GM18511 (cell line): ENCODE results near the gene PNMA1.

Source experiments
- ATAC-seq: cut with Tn5 transposase; IDR thresholded peaks from one replicate; pipeline ENCODE4 v1.9.1; 2021; ENCODE audit warnings: mild to moderate bottlenecking, moderate library complexity; ENCODE audit not compliant: unreplicated experiment

The PNMA1 gene

GRCh38 chr14:73739174-73739898, 25.2 kb upstream of the PNMA1 start:
- no peak for ATAC-seq

- no peak for ATAC-seq
Observed at GRCh38 chr14:73738518-73739173, 24.5 kb upstream of the PNMA1 start.

DNA sequence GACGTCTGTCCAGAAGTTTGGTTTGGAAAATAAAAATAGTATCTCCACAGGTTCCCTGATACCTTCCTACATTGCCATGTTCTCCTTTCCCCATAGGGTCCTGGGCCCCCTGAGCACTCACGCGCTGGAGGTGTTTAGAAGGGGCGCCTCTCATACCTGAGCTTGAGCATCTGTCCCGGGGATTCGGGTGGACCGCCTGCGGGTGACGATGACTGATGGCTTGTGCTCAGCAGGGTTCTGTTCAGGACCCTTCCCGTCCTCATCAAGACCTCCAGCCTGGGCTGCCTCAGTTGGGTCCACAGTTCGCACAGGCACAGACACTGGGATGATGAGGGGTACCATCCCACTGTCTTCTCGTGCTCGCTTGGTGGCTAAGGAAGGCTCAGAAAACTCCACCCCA, 22.7 kb upstream of the PNMA1 start:
- no peak for ATAC-seq

DNA sequence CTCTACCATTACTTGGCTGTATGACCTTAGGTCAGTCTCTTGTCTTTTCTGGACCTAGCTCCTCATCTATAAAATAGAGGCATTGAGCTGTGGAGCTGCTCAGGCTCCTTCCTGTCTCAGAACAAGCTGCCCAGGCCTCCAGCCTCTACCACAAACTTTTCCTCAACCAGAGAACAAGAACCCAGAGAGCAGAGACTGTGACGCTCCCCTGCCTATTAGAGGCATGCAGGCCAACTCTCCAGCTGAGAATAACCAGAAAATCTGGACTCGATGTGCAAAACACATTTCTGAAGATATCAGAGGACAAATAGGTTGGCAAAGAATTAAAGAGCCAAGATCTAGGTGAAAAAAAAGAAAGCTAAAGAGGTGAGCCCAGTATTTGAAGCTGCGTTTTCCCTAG, 17.8 kb upstream of the PNMA1 start:
- ATAC-seq = no peak

GRCh38 chr14:73731111-73731510, 16.9 kb upstream of the PNMA1 start:
- no peak for ATAC-seq

DNA sequence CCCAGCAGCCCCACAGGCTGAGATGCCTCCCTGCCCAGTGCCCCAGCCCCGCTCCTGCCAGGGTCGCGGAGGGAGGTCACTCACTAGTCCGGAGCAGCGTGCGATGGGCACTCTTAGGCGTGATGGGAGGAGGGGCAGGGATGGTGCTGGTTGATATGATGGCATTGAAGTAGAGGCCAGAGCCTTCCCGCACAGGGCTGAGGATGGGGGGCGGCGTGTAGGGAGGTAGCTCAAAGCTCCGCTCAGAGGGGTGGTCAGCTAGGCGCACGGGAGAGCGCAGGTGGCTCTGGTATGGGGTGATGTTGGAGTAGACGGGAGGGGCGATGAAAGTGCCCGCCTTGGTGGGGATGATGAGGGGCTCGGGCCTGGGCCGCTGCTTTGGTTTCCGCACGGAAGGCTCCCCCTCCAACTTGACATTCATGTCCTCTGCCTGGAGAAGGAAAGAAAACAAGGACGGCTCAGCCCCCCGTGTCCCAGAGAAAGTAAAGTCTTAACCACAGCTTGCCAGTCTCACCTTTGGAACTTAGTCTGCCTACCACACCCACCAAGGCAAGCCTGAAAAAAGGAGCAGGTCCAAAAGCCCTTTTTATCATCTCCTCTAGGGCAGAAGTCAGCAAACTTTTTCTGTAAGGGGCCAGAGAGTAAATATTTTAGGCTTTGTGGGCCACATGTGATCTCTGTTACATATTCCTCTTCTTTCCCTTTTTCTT, 15.5 kb upstream of the PNMA1 start:
- no peak for ATAC-seq

- ATAC-seq = no peak
Observed at GRCh38 chr14:73728717-73729330, 14.6 kb upstream of the PNMA1 start.

- ATAC-seq = no peak
Observed at GRCh38 chr14:73727166-73727565, 13.0 kb upstream of the PNMA1 start.

DNA sequence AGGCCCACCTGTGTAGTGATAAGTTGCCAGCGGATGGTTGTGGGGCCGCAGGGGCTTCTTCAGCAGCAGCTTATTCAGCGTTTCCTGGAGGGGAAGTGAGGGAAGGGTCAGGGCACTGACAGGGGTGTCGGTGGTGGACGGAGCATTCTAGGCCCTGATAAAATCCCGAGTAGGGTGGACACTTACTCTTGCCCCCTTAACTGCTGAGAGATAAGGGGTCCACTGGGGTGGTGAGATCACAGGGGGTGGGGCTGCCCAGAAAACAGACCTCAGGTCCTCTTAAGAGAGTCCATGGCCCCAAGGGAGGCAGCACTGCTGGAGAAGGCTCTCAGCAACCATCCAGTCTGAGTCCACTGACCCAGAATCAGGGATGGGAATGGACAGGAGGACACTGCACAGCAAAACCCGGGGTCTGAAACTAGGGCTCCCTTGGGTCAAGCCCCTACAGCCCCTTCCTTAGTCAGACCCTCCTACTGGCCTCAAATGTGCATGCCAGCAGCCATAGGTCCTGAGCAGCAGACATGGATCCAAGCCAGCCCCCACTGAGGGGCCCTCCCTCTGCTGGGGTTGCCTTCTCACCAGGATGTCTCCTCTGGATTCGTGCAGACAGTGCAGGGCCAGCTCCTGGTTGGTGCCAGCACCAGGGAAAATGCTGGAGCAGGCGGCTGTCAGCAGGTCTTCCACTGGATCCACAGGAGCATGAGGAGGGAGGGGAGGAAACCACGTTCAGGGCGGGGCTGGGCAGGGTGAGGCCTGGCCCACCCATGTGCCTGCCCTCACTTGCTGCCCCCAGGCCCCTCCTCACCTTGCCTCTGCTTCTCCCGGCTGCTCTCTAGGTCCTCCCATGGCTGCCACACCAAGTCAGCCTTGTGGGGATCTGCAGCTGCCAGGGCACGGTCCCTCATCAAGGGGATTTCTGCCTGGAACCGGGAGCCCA, 12.1 kb upstream of the PNMA1 start:
- no peak for ATAC-seq

DNA sequence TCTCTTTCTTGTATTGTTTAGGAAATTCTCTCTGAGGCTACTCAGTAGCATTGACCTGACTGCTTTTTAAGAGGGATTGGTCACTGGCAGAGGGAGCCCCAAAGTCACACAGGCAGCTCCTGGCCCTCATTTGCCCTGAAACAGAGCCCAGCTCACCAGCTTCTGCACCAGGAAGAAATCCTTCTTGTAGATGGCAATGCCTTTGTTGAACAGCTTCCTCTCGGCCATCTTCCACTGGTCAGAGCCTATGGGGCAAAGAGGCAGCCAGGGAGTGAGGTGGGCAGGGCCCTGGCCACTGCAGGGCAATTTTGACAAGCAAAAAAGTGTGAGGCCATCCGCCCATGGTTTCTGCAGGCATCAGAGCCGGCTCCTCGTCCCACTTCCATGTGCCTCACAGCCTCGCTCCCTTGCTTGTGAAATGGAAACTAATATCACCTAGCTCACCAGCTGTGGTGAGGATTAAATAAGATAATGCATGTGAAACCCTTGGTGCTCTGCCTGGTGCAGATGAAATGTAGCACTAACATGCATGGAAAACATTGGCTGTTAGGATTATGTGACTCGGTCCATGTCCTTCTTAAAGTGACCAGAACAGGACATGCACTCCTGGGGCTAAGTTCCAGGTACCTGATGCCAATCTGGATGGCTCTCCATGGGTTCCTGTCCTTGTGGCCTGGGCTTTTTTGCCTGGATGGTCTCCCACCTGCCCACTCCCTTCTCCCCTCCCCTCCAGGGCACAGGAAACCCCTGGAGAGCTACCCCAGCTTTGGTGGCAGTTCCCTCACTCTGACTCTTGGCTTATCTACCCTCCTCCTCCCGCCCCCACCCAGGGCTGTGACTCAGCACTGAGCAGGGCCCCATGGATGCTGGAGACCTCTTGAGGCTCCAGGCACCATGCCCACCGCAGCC, 11.2 kb upstream of the PNMA1 start:
- no peak for ATAC-seq

DNA sequence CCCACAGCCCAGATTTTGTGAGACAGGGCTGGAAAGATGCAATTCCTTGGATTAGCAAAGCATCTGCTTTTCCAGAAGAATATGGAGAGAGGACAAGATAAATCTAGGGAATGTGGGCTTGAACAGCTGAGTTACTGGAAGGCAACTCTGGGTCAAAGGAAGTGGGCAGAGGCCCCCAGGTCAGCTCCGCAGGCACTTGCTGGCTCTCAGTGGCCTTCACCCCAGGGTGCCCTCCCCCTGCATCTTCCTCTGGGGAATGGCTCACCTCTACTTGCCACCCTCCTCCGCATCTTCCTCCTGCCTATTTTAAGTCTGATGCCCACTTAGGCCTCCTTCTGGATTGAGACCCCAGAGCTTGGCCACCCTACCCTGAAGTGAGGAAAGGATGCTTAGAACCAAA, 10.5 kb upstream of the PNMA1 start:
- no peak for ATAC-seq

DNA sequence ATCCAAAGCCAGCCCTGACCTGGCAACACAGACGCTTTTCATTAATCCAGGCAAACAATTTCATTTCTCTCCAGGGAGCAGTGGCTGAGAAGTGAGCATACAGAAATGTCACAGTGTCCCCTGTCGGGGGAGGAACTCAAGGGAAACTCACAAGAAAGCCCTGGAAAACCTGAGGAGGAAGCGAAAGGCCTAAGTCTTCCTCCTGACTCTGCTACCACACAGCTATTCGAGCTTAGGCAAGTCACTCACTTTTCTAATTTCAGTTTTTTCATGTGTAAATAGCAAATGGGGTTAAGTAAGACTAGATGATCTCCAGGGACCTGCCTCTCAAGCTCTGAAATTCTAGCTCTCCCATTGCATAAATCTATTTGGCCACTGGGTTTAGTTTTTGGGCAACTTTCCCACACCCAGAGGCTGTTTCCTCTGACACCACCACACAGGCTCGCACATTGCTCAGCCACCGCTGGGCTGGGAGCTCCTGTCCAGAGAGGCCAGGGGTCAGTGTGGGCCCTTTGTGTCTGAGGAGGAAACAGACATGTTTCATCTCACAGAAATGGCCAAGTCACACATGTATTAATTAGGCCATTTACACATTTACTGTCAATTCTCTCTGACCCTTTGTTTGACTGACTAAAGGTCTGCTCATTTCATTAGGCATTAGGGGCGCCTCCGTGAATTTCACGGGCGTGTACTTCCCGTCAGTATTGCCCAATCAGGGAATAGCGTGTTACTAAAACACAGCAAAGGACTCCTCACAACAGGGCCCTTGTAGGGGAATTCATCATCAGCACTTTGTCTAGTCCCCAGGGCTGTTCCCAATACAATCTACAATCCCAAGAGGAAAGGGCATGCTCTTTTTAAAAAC, 9.8 kb upstream of the PNMA1 start:
- no peak for ATAC-seq

DNA sequence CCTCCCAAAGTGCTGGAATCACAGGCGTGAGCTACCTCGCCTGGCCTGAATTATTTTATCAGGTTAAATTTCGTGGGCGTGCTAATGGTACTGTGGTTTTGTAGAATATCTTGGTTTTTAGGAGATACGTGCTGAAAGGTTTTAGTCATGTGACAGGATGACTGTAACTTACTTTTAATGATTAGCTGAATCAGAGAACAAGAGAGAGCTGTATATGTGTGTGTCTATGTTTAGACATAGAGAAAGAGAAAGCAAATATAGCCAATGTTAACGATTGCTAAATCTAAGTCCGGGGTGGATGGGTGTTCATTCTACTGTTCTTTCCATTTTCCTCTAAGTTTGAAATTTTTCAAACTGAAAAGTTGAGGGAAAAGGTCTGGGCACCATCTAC, 9.2 kb upstream of the PNMA1 start:
- ATAC-seq = no peak

- no peak for ATAC-seq
Observed at GRCh38 chr14:73722581-73722980, 8.4 kb upstream of the PNMA1 start.

DNA sequence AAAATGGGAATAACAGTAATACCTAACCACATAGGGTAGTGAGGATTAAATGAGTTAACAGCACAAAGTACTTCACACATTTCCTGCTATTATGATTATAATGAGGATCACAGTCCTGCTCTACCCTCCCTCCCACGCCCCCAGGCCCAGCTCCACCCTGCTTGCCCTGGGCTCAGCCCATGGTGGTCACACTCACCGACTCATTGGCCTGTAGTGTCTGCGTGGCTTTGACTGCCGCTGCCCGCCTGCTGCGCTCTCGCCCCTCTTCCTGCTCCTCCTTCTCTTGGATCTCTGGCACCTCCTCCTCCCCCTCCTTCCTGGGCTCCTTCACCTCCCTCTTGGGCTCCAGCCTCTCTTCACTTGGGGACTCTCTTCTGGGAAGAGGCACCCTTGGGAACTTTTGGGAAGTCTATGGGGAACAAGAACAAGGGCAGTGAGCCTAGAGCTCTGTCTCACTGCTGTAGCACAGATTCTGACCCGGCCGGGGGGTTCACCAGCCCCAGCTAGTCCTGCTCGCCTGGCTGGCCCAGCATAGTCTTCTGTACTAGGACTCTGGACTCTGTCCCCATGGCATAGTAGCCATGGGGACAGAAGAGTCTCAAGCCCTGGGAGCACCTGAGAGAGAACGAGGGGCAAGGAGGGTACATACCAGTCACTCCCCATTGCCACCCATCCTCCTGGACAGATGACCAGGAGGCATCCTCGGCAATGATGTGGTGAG, 7.1 kb upstream of the PNMA1 start:
- ATAC-seq = no peak

DNA sequence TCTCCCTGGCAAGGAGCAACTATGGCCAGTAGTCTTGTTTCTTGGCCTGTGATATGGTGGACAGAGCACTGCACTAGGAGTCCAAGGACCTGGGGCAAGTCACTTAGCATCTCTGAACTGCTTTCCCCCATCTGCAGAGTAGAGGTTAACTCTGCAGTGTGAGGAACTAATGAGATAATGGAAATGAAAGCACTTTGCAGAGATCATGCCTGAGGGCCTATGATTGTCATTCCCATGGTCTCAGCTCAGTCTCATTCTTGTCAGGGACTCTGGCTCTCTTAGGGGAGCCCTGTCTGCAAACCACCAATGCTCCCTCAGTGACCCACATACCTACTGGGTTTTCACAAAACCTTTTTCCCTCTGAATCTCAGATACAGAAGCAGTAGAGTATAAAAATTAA, 6.5 kb upstream of the PNMA1 start:
- ATAC-seq = no peak

GRCh38 chr14:73719791-73720190, 5.6 kb upstream of the PNMA1 start:
- no peak for ATAC-seq

DNA sequence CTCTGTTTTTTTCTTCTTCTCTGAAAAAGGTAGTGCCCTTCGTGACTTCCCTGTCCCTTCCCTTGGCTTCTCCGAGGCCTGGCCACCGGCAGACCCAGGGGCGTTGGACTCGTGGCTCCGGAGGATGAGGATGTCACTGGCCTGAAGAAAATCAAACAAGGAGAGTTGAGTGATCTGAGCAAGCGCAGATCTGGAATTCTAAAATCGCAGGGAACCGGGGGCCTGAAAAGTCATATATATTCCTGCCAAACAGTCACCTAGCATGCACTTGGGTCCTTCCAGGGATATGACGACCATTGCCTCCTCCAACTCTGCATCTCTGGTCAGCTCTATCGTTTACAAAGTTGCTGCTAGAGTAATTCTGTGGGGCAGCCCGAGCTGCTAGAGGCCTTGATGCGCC, 5.2 kb upstream of the PNMA1 start:
- ATAC-seq = no peak
